ENCODE results near the gene KCNAB2. TPM values are rescaled to one million over a fixed set of nuclear protein-coding genes. Genes with fewer than 3 reads are reported as not detected.
A peak's percentile ranks its signal among the peaks of the same experiment; 100 is the strongest.

The KCNAB2 gene
- polyA plus RNA-seq, 3 donors: 11.5 to 178 (median 22.7) TPM

DNA sequence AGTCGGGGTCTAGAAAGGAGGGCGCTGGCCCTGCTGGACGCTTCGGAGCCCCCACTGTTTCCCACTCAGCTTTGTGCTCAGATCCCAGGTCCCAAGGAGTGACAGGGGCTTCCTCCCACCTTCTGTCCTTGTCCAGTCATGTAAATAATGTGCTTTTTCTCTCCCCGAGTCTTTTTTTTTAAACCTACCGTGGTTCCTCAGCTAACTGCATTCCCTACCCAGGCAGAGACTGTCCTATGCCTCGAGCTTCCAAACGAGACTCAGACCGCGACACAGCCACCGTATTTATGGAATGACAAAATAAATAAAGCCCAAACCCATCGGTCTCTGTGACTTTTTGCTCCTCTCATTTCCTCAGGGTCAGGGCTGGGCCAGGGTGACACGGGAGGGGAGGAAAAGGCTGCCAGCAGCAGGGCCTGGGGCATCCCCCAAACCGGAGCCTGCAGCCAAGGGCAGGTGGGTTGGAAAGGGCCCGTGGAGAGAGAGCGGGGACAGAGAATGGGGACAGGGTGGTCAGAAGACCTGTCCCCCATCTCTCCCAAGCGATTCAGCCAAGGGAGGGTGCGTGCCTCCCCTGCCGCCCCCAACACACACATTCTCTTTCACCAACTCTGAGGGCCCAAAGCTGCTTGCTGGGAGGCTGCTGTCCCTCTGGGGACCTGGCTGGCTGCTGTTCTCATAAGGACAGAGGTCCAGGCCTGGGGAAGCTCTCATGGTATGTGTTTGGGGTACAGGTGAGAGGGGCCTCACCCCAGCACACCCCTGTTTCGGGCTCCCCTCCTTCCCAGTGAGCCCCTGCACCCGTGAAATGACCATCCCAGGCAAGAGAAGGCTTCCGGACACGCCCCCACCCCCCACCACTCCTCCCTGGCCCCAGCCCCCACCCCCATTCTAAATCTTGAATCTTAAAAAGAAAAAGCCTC lies 55.4 kb downstream of the KCNAB2 start:
- 50% methylated on average over 9 of the region's 23 CpGs for WGBS (ENCODE audit: insufficient coverage)
- H3K79me2 ChIP-seq (ENCODE audit: insufficient read depth, low read length): no peaks in the 10 kb centered on the region
- H2AFZ ChIP-seq (ENCODE audit: insufficient read depth, low read depth, low read length, poor library complexity, severe bottlenecking): no peak overlapping the region
- Mint-ChIP-seq H3K9me3 (no peaks in the 10 kb centered on the region), H3K4me1 (peaks cover 3% of the 10 kb centered on the region), H3K36me3 (peaks cover 20 to 27% of the 10 kb centered on the region in 2 donors), H3K27ac (peak overlapping the region in 1 of 7 donors; percentile 28), H3K4me3 (no peak overlapping the region), H3K27me3 (ENCODE audit: low read depth in 3 of 3) (peaks cover 0 to 10% (median 1%) of the 10 kb centered on the region in 3 donors)
- H3K4me1 ChIP-seq (ENCODE audit: control insufficient read depth in 1 of 2, insufficient read depth in 2 of 2, low read length in 2 of 2): no peaks in the 10 kb centered on the region
- no peak overlapping the region for H3K27ac ChIP-seq (ENCODE audit: low read depth in 1 of 2, low read length in 2 of 2)
- peaks cover 33 to 34% of the 10 kb centered on the region in 2 donors for H3K36me3 ChIP-seq (replicated peaks in 1 of 2; ENCODE audit: control insufficient read depth in 1 of 2, insufficient read depth in 2 of 2, low read length in 2 of 2)
- no peak for TF ChIP-seq CTCF (IDR thresholded peaks at IDR 0.05)
- H4K20me1 ChIP-seq (ENCODE audit: insufficient read depth, low read length): peaks cover 52% of the 10 kb centered on the region
- H3K4me3 ChIP-seq (replicated peaks in 1 of 3; ENCODE audit: low read depth in 2 of 3, low read length in 3 of 3): no peak overlapping the region
- DNase-seq: no peak
- H3K9me3 ChIP-seq (replicated peaks in 1 of 2; ENCODE audit: control insufficient read depth in 1 of 2, insufficient read depth in 1 of 2, low read length in 2 of 2): no peaks in the 10 kb centered on the region
- H3K27me3 ChIP-seq (ENCODE audit: control insufficient read depth in 2 of 2, insufficient read depth in 2 of 2, low read length in 2 of 2): no peaks in the 10 kb centered on the region
- no peak overlapping the region for H3K9ac ChIP-seq (ENCODE audit: insufficient read depth, low read length, poor library complexity, severe bottlenecking)
- no peak overlapping the region for H3K4me2 ChIP-seq (replicated peaks; ENCODE audit: extremely low read depth, low read length, poor library complexity, severe bottlenecking)
- intact Hi-C loops (cut with micrococcal nuclease): loop anchor here (10.0 kb wide), 1 partner anchor 144 kb away; the partner anchor contains the start of gene HES3 (in 2 of the 2)

- H3K9me3 ChIP-seq (replicated peaks in 1 of 2; ENCODE audit: control insufficient read depth in 1 of 2, insufficient read depth in 1 of 2, low read length in 2 of 2): no peaks in the 10 kb centered on the region
- Mint-ChIP-seq H3K4me3 (no peak overlapping the region), H3K9me3 (no peaks in the 10 kb centered on the region), H3K4me1 (peaks cover 3% of the 10 kb centered on the region), H3K27me3 (ENCODE audit: low read depth in 3 of 3) (peaks cover 0 to 10% (median 1%) of the 10 kb centered on the region in 3 donors), H3K27ac (no peak overlapping the region), H3K36me3 (peaks cover 16 to 18% of the 10 kb centered on the region in 2 donors)
- no peaks in the 10 kb centered on the region for H3K79me2 ChIP-seq (ENCODE audit: insufficient read depth, low read length)
- no peaks in the 10 kb centered on the region for H3K27me3 ChIP-seq (ENCODE audit: control insufficient read depth in 2 of 2, insufficient read depth in 2 of 2, low read length in 2 of 2)
- H2AFZ ChIP-seq (ENCODE audit: insufficient read depth, low read depth, low read length, poor library complexity, severe bottlenecking): no peak overlapping the region
- peaks cover 25 to 26% of the 10 kb centered on the region in 2 donors for H3K36me3 ChIP-seq (replicated peaks in 1 of 2; ENCODE audit: control insufficient read depth in 1 of 2, insufficient read depth in 2 of 2, low read length in 2 of 2)
- no peak for TF ChIP-seq CTCF (IDR thresholded peaks at IDR 0.05)
- intact Hi-C loops (cut with micrococcal nuclease): loop anchor here (10.0 kb wide), 1 partner anchor 143 kb away; the partner anchor contains the start of gene HES3 (in 2 of the 2)
- H3K4me1 ChIP-seq (ENCODE audit: control insufficient read depth in 1 of 2, insufficient read depth in 2 of 2, low read length in 2 of 2): no peaks in the 10 kb centered on the region
- H3K27ac ChIP-seq (ENCODE audit: low read depth in 1 of 2, low read length in 2 of 2): no peak overlapping the region
- no peak for DNase-seq
- no peak overlapping the region for H3K4me2 ChIP-seq (replicated peaks; ENCODE audit: extremely low read depth, low read length, poor library complexity, severe bottlenecking)
- WGBS (ENCODE audit: insufficient coverage): 43% methylated on average over 16 of the region's 25 CpGs
- no peak overlapping the region for H3K9ac ChIP-seq (ENCODE audit: insufficient read depth, low read length, poor library complexity, severe bottlenecking)
- no peak overlapping the region for H3K4me3 ChIP-seq (replicated peaks in 1 of 3; ENCODE audit: low read depth in 2 of 3, low read length in 3 of 3)
- peaks cover 43% of the 10 kb centered on the region for H4K20me1 ChIP-seq (ENCODE audit: insufficient read depth, low read length)
Observed at GRCh38 chr1:6101826-6102531, 56.3 kb downstream of the KCNAB2 start.
